ENCODE data around the gene NOC2L.

DNA sequence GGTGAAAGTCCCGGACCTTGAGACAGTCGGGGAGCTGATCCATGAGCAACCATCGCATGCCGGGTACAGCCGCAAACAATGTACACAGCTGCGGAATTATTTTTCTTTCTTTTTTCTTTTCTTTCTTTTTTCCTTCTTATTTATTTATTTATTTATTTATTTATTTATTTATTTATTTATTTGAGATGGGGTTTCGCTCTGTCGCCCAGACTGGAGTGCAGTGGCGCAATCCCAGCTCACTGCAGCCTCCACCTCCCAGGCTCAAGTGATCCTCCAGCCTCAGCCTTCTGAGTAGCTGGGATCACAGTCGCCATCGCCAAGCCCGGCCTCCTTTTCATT, 25.4 kb upstream of the NOC2L start:
- TF ChIP-seq, protein P1, sequence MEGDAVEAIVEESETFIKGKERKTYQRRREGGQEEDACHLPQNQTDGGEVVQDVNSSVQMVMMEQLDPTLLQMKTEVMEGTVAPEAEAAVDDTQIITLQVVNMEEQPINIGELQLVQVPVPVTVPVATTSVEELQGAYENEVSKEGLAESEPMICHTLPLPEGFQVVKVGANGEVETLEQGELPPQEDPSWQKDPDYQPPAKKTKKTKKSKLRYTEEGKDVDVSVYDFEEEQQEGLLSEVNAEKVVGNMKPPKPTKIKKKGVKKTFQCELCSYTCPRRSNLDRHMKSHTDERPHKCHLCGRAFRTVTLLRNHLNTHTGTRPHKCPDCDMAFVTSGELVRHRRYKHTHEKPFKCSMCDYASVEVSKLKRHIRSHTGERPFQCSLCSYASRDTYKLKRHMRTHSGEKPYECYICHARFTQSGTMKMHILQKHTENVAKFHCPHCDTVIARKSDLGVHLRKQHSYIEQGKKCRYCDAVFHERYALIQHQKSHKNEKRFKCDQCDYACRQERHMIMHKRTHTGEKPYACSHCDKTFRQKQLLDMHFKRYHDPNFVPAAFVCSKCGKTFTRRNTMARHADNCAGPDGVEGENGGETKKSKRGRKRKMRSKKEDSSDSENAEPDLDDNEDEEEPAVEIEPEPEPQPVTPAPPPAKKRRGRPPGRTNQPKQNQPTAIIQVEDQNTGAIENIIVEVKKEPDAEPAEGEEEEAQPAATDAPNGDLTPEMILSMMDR (IDR thresholded peaks at IDR 0.05; ENCODE audit: insufficient read depth, low read length): no peak
- TF ChIP-seq, protein P2, sequence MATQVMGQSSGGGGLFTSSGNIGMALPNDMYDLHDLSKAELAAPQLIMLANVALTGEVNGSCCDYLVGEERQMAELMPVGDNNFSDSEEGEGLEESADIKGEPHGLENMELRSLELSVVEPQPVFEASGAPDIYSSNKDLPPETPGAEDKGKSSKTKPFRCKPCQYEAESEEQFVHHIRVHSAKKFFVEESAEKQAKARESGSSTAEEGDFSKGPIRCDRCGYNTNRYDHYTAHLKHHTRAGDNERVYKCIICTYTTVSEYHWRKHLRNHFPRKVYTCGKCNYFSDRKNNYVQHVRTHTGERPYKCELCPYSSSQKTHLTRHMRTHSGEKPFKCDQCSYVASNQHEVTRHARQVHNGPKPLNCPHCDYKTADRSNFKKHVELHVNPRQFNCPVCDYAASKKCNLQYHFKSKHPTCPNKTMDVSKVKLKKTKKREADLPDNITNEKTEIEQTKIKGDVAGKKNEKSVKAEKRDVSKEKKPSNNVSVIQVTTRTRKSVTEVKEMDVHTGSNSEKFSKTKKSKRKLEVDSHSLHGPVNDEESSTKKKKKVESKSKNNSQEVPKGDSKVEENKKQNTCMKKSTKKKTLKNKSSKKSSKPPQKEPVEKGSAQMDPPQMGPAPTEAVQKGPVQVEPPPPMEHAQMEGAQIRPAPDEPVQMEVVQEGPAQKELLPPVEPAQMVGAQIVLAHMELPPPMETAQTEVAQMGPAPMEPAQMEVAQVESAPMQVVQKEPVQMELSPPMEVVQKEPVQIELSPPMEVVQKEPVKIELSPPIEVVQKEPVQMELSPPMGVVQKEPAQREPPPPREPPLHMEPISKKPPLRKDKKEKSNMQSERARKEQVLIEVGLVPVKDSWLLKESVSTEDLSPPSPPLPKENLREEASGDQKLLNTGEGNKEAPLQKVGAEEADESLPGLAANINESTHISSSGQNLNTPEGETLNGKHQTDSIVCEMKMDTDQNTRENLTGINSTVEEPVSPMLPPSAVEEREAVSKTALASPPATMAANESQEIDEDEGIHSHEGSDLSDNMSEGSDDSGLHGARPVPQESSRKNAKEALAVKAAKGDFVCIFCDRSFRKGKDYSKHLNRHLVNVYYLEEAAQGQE (IDR thresholded peaks at IDR 0.05; ENCODE audit: insufficient replicate concordance, low read depth): no peak
- no peak for TF ChIP-seq GABPA (IDR thresholded peaks at IDR 0.05; ENCODE audit: low read depth)
